Prostate gland (tissue), 2 donors: ENCODE data around the gene TNS1.

Source experiments
- POLR2A ChIP-seq: fragments of 450-650 bp; IDR thresholded peaks from one replicate; pipeline ENCODE4 v1.6.1; 2016; ENCODE audit warnings: antibody characterized with exemption, mild to moderate bottlenecking
- POLR2AphosphoS5 ChIP-seq: sonication (generic); formaldehyde crosslinking; IDR thresholded peaks from one replicate; pipeline ENCODE4 v1.6.1; 2017; ENCODE audit warnings: antibody characterized with exemption
- TF ChIP-seq, protein P1 (sequence below), 4 experiments: fragments of 200-600 bp in 2 of 4; fragments of 450-650 bp in 2 of 4; sonication (generic) in 2 of 4; IDR thresholded peaks; 1 replicate in 3 of 4; 2 replicates in 1 of 4; pipeline ENCODE4 v1.5.1; 2016 to 2019; ENCODE audit warnings: antibody characterized with exemption in 4 of 4, mild to moderate bottlenecking in 2 of 4, moderate library complexity in 2 of 4

DNA sequence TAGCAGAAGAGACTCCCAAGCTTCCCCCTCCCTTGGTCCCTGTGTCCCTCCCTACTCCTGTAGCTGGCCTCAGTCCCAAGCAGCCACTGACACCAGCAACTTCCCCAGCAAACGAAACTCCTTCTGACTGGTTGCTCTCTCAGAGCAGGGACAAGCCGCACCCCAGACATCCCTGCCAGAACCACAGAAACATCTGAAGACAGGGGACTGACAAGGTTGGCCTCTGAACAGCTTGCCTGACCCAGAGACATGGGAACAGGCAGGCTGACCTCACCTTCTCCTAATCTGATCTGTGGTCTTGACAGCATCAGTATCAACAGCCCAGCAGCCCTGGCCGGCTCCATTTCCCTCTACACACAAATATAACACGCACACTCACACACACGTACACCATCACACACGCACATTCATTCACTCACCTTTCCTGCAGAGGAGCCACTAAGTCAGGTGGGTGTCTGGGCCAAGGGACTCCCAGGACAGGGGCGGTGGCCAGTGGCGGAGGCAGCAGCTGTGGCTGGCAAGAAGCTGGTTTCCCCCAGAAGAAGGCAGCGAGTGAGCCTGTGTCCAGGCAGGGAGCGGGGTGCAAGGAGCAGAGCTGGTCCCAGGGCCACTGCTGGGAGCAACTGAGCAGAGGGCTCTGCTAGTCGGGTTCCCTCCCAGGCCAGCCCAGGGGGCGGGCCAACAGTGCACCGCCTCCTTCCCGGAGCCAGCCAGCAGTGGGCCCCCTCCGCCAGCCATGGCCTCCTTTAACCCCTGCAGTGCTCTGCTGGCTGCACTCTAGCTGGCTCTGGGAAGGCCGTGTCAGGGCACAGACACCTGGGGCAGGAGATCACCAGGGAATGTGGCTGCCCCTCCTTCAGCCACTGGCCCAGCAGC is 59.1 kb downstream of the TNS1 start:
- TF ChIP-seq, protein P1, sequence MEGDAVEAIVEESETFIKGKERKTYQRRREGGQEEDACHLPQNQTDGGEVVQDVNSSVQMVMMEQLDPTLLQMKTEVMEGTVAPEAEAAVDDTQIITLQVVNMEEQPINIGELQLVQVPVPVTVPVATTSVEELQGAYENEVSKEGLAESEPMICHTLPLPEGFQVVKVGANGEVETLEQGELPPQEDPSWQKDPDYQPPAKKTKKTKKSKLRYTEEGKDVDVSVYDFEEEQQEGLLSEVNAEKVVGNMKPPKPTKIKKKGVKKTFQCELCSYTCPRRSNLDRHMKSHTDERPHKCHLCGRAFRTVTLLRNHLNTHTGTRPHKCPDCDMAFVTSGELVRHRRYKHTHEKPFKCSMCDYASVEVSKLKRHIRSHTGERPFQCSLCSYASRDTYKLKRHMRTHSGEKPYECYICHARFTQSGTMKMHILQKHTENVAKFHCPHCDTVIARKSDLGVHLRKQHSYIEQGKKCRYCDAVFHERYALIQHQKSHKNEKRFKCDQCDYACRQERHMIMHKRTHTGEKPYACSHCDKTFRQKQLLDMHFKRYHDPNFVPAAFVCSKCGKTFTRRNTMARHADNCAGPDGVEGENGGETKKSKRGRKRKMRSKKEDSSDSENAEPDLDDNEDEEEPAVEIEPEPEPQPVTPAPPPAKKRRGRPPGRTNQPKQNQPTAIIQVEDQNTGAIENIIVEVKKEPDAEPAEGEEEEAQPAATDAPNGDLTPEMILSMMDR (IDR thresholded peaks at IDR 0.05): peak in 3 of 4 experiments; percentile 20 to 32 (median 27)
- TF ChIP-seq POLR2AphosphoS5 (peak; percentile 74), POLR2A (peak; percentile 94)
